22Rv1 (cell line): ENCODE data around the gene AGL.
"Not testable (repeated sequence)": the region's sequence is repeated elsewhere in the genome, so short reads cannot be mapped to it uniquely, and the experiment has no call there.

ENCODE experiments used
- H3K27ac ChIP-seq: fragments of 450-650 bp; 2 replicates; pipeline ENCODE4 v1.5.1; 2017
- CTCF ChIP-seq: fragments of 450-650 bp; IDR thresholded peaks from 2 replicates; pipeline ENCODE4 v1.5.1; 2017; ENCODE audit warnings: mild to moderate bottlenecking
- ZFX ChIP-seq: fragments of 450-650 bp; IDR thresholded peaks from 2 replicates; pipeline ENCODE4 v1.6.1; 2017; ENCODE audit warnings: antibody characterized with exemption, borderline replicate concordance

Gene AGL

GRCh38 chr1:99886179-99886578 is 36.0 kb downstream of the AGL start:
- H3K27ac ChIP-seq: no peak overlapping the region
- no peak for TF ChIP-seq CTCF
- no peak for TF ChIP-seq ZFX

GRCh38 chr1:99886841-99887240 is 36.7 kb downstream of the AGL start:
- no peak overlapping the region for H3K27ac ChIP-seq
- TF ChIP-seq ZFX (no peak), CTCF (no peak)

GRCh38 chr1:99887890-99888289 is 37.7 kb downstream of the AGL start:
- TF ChIP-seq CTCF (no peak), ZFX (no peak)
- H3K27ac ChIP-seq: no peak overlapping the region

GRCh38 chr1:99891997-99892396 is 41.8 kb downstream of the AGL start:
- TF ChIP-seq ZFX (no peak), CTCF (no peak)
- H3K27ac ChIP-seq: no peak overlapping the region

DNA sequence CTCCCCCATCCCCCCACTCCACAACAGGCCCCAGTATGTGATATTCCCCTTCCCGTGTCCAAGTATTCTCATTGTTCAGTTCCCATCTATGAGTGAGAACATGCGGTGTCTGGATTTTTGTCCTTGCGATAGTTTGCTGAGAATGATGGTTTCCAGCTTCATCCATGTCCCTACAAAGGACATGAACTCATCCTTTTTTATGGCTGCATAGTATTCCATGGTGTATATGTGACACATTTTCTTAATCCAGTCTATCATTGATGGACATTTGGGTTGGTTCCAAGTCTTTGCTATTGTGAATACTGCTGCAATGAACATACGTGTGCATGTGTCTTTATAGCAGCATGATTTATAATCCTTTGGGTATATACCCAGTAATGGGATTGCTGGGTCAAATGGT is 53.1 kb downstream of the AGL start:
- not testable (repeated sequence) for H3K27ac ChIP-seq

- no peak overlapping the region for H3K27ac ChIP-seq
- TF ChIP-seq ZFX (no peak), CTCF (no peak)
Measured at GRCh38 chr1:99906535-99906934, 56.4 kb downstream of the AGL start.

DNA sequence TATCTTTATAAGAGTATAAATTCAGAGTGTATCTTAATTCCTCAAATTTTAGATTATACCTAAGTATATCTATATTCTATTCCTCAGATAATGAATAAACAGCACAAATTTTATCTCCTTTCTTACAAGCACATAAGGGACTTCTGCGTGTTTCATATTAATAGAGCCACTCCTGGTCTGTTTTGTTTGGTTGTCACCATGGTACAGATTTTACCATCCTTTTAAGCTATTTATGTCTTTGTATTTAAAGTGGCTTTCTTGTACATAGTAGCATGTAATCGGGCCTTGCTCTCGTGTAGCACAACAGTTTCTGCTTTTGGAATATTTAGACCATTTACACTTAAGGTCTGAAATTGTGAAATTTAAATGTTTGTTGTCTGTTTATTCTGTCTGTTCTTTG is 67.1 kb downstream of the AGL start:
- TF ChIP-seq ZFX (no peak), CTCF (no peak)
- H3K27ac ChIP-seq: no peak overlapping the region

- no peak overlapping the region for H3K27ac ChIP-seq
- TF ChIP-seq CTCF (no peak), ZFX (no peak)
Measured at GRCh38 chr1:99919220-99919619, 69.1 kb downstream of the AGL start.
